HEK293T (cell line): Measurements from ENCODE around the gene MYADML2.
"Not testable (repeated sequence)": the region's sequence is repeated elsewhere in the genome, so short reads cannot be mapped to it uniquely, and the experiment has no call there.

Experiments
- CTCF ChIA-PET: fragments of 350-600 bp; formaldehyde crosslinking; extraction: SDS; loops from one replicate; lab custom pipeline; 2021; ENCODE audit warnings: antibody characterized with exemption, inconsistent platforms; lab: Yijun Ruan, JAX
- POLR2A ChIA-PET: fragments of 350-600 bp; formaldehyde crosslinking; extraction: SDS; loops from one replicate; lab custom pipeline; 2020; ENCODE audit warnings: antibody characterized with exemption, inconsistent platforms; lab: Yijun Ruan, JAX
- DNase-seq: peaks from one replicate; pipeline ENCODE4 v3.0.0; 2012; ENCODE audit warnings: mixed read lengths; ENCODE audit errors: extremely low spot score
- ARNT ChIP-seq: fragments of 450-650 bp; IDR thresholded peaks from 2 replicates; pipeline ENCODE4 v1.6.1; 2017; ENCODE audit warnings: mild to moderate bottlenecking
- BHLHE40 ChIP-seq: fragments of 450-650 bp; IDR thresholded peaks from 2 replicates; pipeline ENCODE4 v1.6.1; 2016; ENCODE audit warnings: mild to moderate bottlenecking, moderate library complexity, borderline replicate concordance
- CTBP1 ChIP-seq: fragments of 450-650 bp; IDR thresholded peaks from 2 replicates; pipeline ENCODE4 v1.6.1; 2016; ENCODE audit warnings: borderline replicate concordance
- ELF4 ChIP-seq: fragments of 450-650 bp; IDR thresholded peaks from 2 replicates; pipeline ENCODE4 v1.6.1; 2017; ENCODE audit warnings: antibody characterized with exemption
- FOXA1 ChIP-seq: fragments of 450-650 bp; IDR thresholded peaks from 2 replicates; pipeline ENCODE4 v1.6.1; 2016; ENCODE audit warnings: mild to moderate bottlenecking
- FOXK2 ChIP-seq: fragments of 450-650 bp; IDR thresholded peaks from 2 replicates; pipeline ENCODE4 v1.6.1; 2016; ENCODE audit warnings: mild to moderate bottlenecking
- FOXM1 ChIP-seq: fragments of 450-650 bp; IDR thresholded peaks from 2 replicates; pipeline ENCODE4 v1.6.1; 2017; ENCODE audit warnings: mild to moderate bottlenecking, borderline replicate concordance
- HDGF ChIP-seq: fragments of 450-650 bp; IDR thresholded peaks from 2 replicates; pipeline ENCODE4 v1.6.1; 2017; ENCODE audit warnings: antibody characterized with exemption, borderline replicate concordance
- L3MBTL2 ChIP-seq: fragments of 450-650 bp; conservative IDR thresholded peaks from 2 replicates; pipeline ENCODE4 v1.6.1; 2016; ENCODE audit warnings: mild to moderate bottlenecking
- LEF1 ChIP-seq: fragments of 450-650 bp; IDR thresholded peaks from 2 replicates; pipeline ENCODE4 v1.6.1; 2017; ENCODE audit warnings: mild to moderate bottlenecking, borderline replicate concordance
- NFRKB ChIP-seq: fragments of 450-650 bp; IDR thresholded peaks from 2 replicates; pipeline ENCODE4 v1.6.1; 2016; ENCODE audit warnings: mild to moderate bottlenecking, moderate library complexity
- PKNOX1 ChIP-seq: fragments of 450-650 bp; IDR thresholded peaks from 2 replicates; pipeline ENCODE4 v1.6.1; 2016
- SP1 ChIP-seq: fragments of 450-650 bp; IDR thresholded peaks from 2 replicates; pipeline ENCODE4 v1.6.1; 2017
- SUZ12 ChIP-seq: fragments of 450-650 bp; IDR thresholded peaks from 2 replicates; pipeline ENCODE4 v1.6.1; 2016; ENCODE audit warnings: mild to moderate bottlenecking
- TARDBP ChIP-seq: fragments of 450-650 bp; IDR thresholded peaks from 2 replicates; pipeline ENCODE4 v1.6.1; 2016
- ZNF384 ChIP-seq: fragments of 450-650 bp; IDR thresholded peaks from 2 replicates; pipeline ENCODE4 v1.6.1; 2016

MYADML2 gene

GRCh38 chr17:81984773-81985410 lies 37.9 kb upstream of the MYADML2 start:
- no peak for DNase-seq
- POLR2A ChIA-PET, result interaction anchor here (1.0 kb wide), 1 partner anchor 275 kb away, joined by 3 read pairs; no protein-coding TSS in a partner anchor
- no peak for TF ChIP-seq FOXA1
- no peak for TF ChIP-seq ZNF384
- no peak for TF ChIP-seq FOXK2
- no peak for TF ChIP-seq FOXM1
- no peak for TF ChIP-seq HDGF
- no peak for TF ChIP-seq SUZ12
- no peak for TF ChIP-seq TARDBP
- CTCF ChIA-PET, result interaction anchor here (0.7 to 1.1 kb wide), 2 partner anchors 25 to 221 kb away, joined by 3 read pairs; no protein-coding TSS in a partner anchor

- TF ChIP-seq LEF1 (no peak), BHLHE40 (no peak), L3MBTL2 (no peak), PKNOX1 (no peak), FOXK2 (no peak), SP1 (no peak), SUZ12 (no peak), FOXA1 (no peak), HDGF (no peak), TARDBP (no peak), ELF4 (no peak), ARNT (no peak), FOXM1 (no peak)
- CTCF ChIA-PET, result interaction anchor here (0.7 to 1.1 kb wide), 2 partner anchors 24 to 222 kb away, joined by 3 read pairs; no protein-coding TSS in a partner anchor
- DNase-seq, result no peak
- POLR2A ChIA-PET, result no interaction called here
Measured at GRCh38 chr17:81983639-81984373, 36.8 kb upstream of the MYADML2 start.

GRCh38 chr17:81983011-81983638 lies 36.1 kb upstream of the MYADML2 start:
- DNase-seq, result no peak
- TF ChIP-seq LEF1 (no peak), CTBP1 (no peak), FOXA1 (no peak), NFRKB (no peak), TARDBP (no peak), FOXM1 (no peak), ZNF384 (no peak), PKNOX1 (no peak), SUZ12 (no peak)
- POLR2A ChIA-PET, result no interaction called here
- CTCF ChIA-PET, result interaction anchor here (0.7 kb wide), 1 partner anchor 114 kb away, joined by 3 read pairs; no protein-coding TSS in a partner anchor

- not testable (repeated sequence) for DNase-seq
- ChIA-PET CTCF (interaction anchor here (0.7 kb wide), 1 partner anchor 16 kb away, joined by 3 read pairs; no protein-coding TSS in a partner anchor), POLR2A (interaction anchor here (1.8 kb wide), 1 partner anchor 22 kb away, joined by 4 read pairs; no protein-coding TSS in a partner anchor)
Measured at GRCh38 chr17:81981511-81981910, 34.5 kb upstream of the MYADML2 start.

- ChIA-PET POLR2A (interaction anchor here (1.8 kb wide), 1 partner anchor 21 kb away, joined by 4 read pairs; no protein-coding TSS in a partner anchor), CTCF (interaction anchor here (0.7 kb wide), 1 partner anchor 17 kb away, joined by 3 read pairs; no protein-coding TSS in a partner anchor)
- TF ChIP-seq FOXA1 (no peak), ARNT (no peak), CTBP1 (no peak), HDGF (no peak), ZNF384 (no peak), BHLHE40 (no peak)
- DNase-seq, result no peak
Measured at GRCh38 chr17:81980707-81981343, 33.8 kb upstream of the MYADML2 start.

- DNase-seq, result no peak
- CTCF ChIA-PET, result no interaction called here
- POLR2A ChIA-PET, result no interaction called here
- no peak for TF ChIP-seq SUZ12
Measured at GRCh38 chr17:81980122-81980521, 33.1 kb upstream of the MYADML2 start.
